HepG2 (cell line): ENCODE results near the gene GNA12. TPM values are rescaled to one million over a fixed set of nuclear protein-coding genes. Genes with fewer than 3 reads are reported as not detected.

Experiments
- ATAC-seq: fragments of 200-7000 bp; cut with Tn5 transposase; 3 replicates; pipeline ENCODE4 v1.9.1; 2020; ENCODE audit warnings: mild to moderate bottlenecking, moderate library complexity
- BruUV-seq: library from RNA; stranded (reverse); fragments of 400-500 nt; replicated peaks from 2 replicates; lab custom pipeline; 2021; lab: Mats Ljungman, UMichigan
- CTCF ChIA-PET: fragments of 300-600 bp; formaldehyde crosslinking; extraction: SDS; loops from one replicate; lab custom pipeline; 2021; ENCODE audit warnings: low total read pairs, inconsistent platforms, low intra/inter-chr PET ratio; lab: Yijun Ruan, JAX
- POLR2A ChIA-PET: fragments of 350-600 bp; sonication (Branson Sonifier 250); formaldehyde crosslinking; loops from one replicate; lab custom pipeline; 2020; ENCODE audit warnings: antibody characterized with exemption, inconsistent platforms; lab: Yijun Ruan, JAX
- DNase-seq: peaks from one replicate; pipeline ENCODE4 v3.0.0-alpha.2; 2015; ENCODE audit warnings: low spot score
- FAIRE-seq: peaks from 3 replicates; lab custom pipeline; 2011; peaks lifted over from hg19 to GRCh38; lab: Jason Lieb, UNC
- H2AFZ ChIP-seq: one replicate; pipeline ENCODE4 v1.6.1; 2011; ENCODE audit warnings: low read length, inconsistent platforms
- H3K27ac ChIP-seq: fragments of 300-600 bp; 3 replicates; pipeline ENCODE4 v1.8.0; 2011; ENCODE audit warnings: mixed run types, mild to moderate bottlenecking, mixed read lengths, low read length, inconsistent platforms; ENCODE audit not compliant: insufficient read depth; ENCODE audit errors: extremely low read length
- H3K27me3 ChIP-seq, 2 experiments: fragments of 200-600 bp in 1 of 2; 2 replicates in 1 of 2; 3 replicates in 1 of 2; pipeline versions ENCODE4 v1.6.0 to v1.8.0; 2011; ENCODE audit warnings: low read length in 2 of 2, mild to moderate bottlenecking in 2 of 2, moderate library complexity in 2 of 2, inconsistent platforms in 1 of 2; ENCODE audit not compliant: insufficient read depth in 2 of 2, control insufficient read depth in 1 of 2
- H3K36me3 ChIP-seq, 2 experiments: fragments of 200-600 bp in 1 of 2; replicated peaks in 1 of 2; 2 replicates in 1 of 2; 3 replicates in 1 of 2; pipeline versions ENCODE4 v1.5.1 to v1.8.0; 2011; ENCODE audit warnings: low read length in 2 of 2, inconsistent platforms in 1 of 2; ENCODE audit not compliant: insufficient read depth in 2 of 2, control insufficient read depth in 1 of 2
- H3K4me1 ChIP-seq: 2 replicates; pipeline ENCODE4 v1.5.1; 2012; ENCODE audit warnings: low read length, inconsistent platforms; ENCODE audit not compliant: insufficient read depth
- H3K4me2 ChIP-seq: 2 replicates; pipeline ENCODE4 v1.6.0; 2011; ENCODE audit warnings: low read depth, low read length, inconsistent platforms
- H3K4me3 ChIP-seq, 3 experiments: fragments of 200-600 bp in 1 of 3; sonication (generic), shearing (Covaris generic) in 1 of 3; replicated peaks in 1 of 3; 2 replicates each; pipeline ENCODE4 v1.5.1; 2011 to 2016; ENCODE audit warnings: low read length in 3 of 3, inconsistent platforms in 2 of 3, low read depth in 2 of 3, mild to moderate bottlenecking in 2 of 3, control low read depth in 1 of 3, mixed read lengths in 1 of 3; ENCODE audit not compliant: insufficient read depth in 1 of 3
- H3K79me2 ChIP-seq: one replicate; pipeline ENCODE4 v1.6.1; 2011; ENCODE audit warnings: low read length, inconsistent platforms; ENCODE audit not compliant: insufficient read depth
- H3K9ac ChIP-seq: 2 replicates; pipeline ENCODE4 v1.6.0; 2011; ENCODE audit warnings: mild to moderate bottlenecking, low read depth, low read length, inconsistent platforms; ENCODE audit not compliant: insufficient read depth
- H3K9me3 ChIP-seq: 2 replicates; pipeline ENCODE4 v1.5.1; 2012; ENCODE audit warnings: mild to moderate bottlenecking, low read length
- H4K20me1 ChIP-seq: 2 replicates; pipeline ENCODE4 v1.6.0; 2011; ENCODE audit warnings: inconsistent platforms, mild to moderate bottlenecking, low read length, moderate library complexity; ENCODE audit not compliant: insufficient read depth
- AHR ChIP-seq: IDR thresholded peaks from 2 replicates; pipeline ENCODE4 v1.6.1; 2018; ENCODE audit warnings: missing genetic modification reagents, missing compliant biosample characterization
- DPF2 ChIP-seq: sonication (generic); formaldehyde crosslinking; IDR thresholded peaks from 2 replicates; pipeline ENCODE4 v1.4.0; 2020; ENCODE audit warnings: mild to moderate bottlenecking, low read depth, missing genetic modification reagents, borderline replicate concordance
- MTF2 ChIP-seq: sonication (generic); formaldehyde crosslinking; IDR thresholded peaks from 2 replicates; pipeline ENCODE4 v1.5.0; 2020; ENCODE audit warnings: missing genetic modification reagents, borderline replicate concordance
- PITX1 ChIP-seq: sonication (generic); formaldehyde crosslinking; IDR thresholded peaks from 2 replicates; pipeline ENCODE4 v1.5.1; 2020; ENCODE audit warnings: mild to moderate bottlenecking, missing genetic modification reagents
- SOX5 ChIP-seq: IDR thresholded peaks from 2 replicates; pipeline ENCODE4 v1.6.1; 2016; ENCODE audit warnings: borderline replicate concordance
- TBP ChIP-seq: sonication (generic); formaldehyde crosslinking; IDR thresholded peaks from 2 replicates; pipeline ENCODE4 v1.5.0; 2020; ENCODE audit warnings: missing genetic modification reagents
- ZBTB1 ChIP-seq: sonication (generic); formaldehyde crosslinking; IDR thresholded peaks from 2 replicates; pipeline ENCODE4 v1.4.0; 2020; ENCODE audit warnings: missing genetic modification reagents, borderline replicate concordance
- ZNF460 ChIP-seq: sonication (generic); formaldehyde crosslinking; IDR thresholded peaks from 2 replicates; pipeline ENCODE4 v1.5.1; 2020; ENCODE audit warnings: missing genetic modification reagents, mild to moderate bottlenecking, borderline replicate concordance
- ZNF513 ChIP-seq: sonication (generic); formaldehyde crosslinking; conservative IDR thresholded peaks from 2 replicates; pipeline ENCODE4 v1.5.0; 2020; ENCODE audit warnings: missing genetic modification reagents
- ZNF672 ChIP-seq: sonication (generic); formaldehyde crosslinking; IDR thresholded peaks from 2 replicates; pipeline ENCODE4 v1.8.1; 2022; ENCODE audit warnings: missing genetic modification reagents
- ZNF770 ChIP-seq: sonication (generic); formaldehyde crosslinking; IDR thresholded peaks from 2 replicates; pipeline ENCODE4 v1.5.0; 2020; ENCODE audit warnings: mild to moderate bottlenecking, missing genetic modification reagents
- ZNF839 ChIP-seq: sonication (generic); formaldehyde crosslinking; IDR thresholded peaks from 2 replicates; pipeline ENCODE4 v1.4.0; 2020; ENCODE audit warnings: missing genetic modification reagents, mild to moderate bottlenecking, borderline replicate concordance
- WGBS: methylation state at CpG from one replicate; pipeline ENCODE4 v1.1.6; 2017; ENCODE audit warnings: low lambda C conversion rate; 5-methylcytosine and 5-hydroxymethylcytosine counted together
- in situ Hi-C: cut with HindIII; loops from 2 replicates; pipeline ENCODE4 v1.10.0; 2017; ENCODE audit warnings: low pct_unique_long_range_greater_than_20kb; ENCODE audit not compliant: extremely low pct_ligation_motif_present
- intact Hi-C: fragments of 100-400 bp; cut with micrococcal nuclease; formaldehyde crosslinking; loops from one replicate; pipeline ENCODE4 v1.10.0; 2022; ENCODE audit not compliant: unreplicated experiment
- polyA plus RNA-seq, 8 experiments: library from polyadenylated mRNA; depleted of rRNA in 3 of 8; stranded (reverse) in 7 of 8; unstranded in 1 of 8; fragments of >200 nt; fragmentation: Illumina TruSeq in 4 of 8; extraction: Trizol in 4 of 8; gene quantifications; 2 replicates each; pipeline versions ENCODE4 v1.2.1 to v1.2.3, GENCODE V29; 2011 to 2016; ENCODE audit warnings: low read depth in 4 of 8, missing spikeins in 1 of 8, mixed read lengths in 1 of 8; ENCODE audit not compliant: insufficient read depth in 1 of 8
- total RNA-seq, 5 experiments: library from RNA; depleted of rRNA; stranded (reverse); fragments of >200 nt; fragmentation: Illumina TruSeq; extraction: Trizol; gene quantifications; 2 replicates each; pipeline ENCODE4 v1.2.3, GENCODE V29; 2016; ENCODE audit warnings: low read depth in 1 of 5
- TF ChIP-seq, protein P1 (sequence below): sonication (generic); formaldehyde crosslinking; IDR thresholded peaks from 2 replicates; pipeline ENCODE4 v1.4.0; 2020; ENCODE audit warnings: missing genetic modification reagents; ENCODE audit errors: not compliant biosample characterization

Gene GNA12
- total and polyA plus RNA-seq, 2 of the 13 experiments (the other 11 are each of a cell fraction or from before 2014, with no cell fraction given), result 16.2 to 50.9 TPM

DNA sequence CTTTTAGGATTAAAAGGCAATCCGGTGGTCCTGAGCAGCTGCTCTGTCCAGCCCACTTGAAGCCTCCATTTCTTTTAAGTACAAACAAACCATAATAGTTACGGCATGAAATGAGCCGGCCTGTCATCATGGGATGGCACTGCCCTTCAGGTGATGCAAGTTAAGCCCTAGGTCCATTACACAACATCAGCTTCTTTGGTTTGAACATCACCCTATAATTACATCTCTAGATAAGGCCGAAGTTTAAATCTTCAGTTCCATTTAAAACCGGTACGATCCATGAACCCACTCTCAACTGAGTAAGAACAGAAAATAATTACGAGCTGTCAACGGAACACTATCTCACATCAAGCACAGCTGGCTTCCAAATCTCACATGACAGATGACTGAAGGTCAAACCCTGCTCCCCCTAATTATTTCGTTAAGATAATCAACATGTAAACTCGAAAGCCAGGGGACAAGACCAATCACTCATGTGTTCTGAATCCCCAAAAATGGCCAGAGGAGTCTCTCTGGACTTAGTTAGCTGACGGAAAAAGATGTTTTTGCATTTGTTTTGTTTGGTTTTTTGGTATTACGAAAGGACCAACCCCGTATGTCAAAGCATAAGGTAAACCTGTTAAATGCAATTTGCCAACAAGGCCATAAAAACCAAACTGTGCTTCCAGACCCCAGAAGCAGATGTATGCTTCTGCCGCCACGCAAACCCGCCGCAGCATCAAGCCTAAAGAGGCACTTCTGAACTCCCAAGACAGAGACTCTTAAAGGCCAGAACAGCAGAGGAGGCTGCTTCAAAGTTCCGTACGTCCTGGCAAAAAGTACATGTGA, 10.8 kb downstream of the GNA12 start:
- ChIA-PET CTCF (no interaction called here), POLR2A (no interaction called here)
- no peaks in the 10 kb centered on the region for H3K9me3 ChIP-seq
- peaks cover 88% of the 10 kb centered on the region for H3K79me2 ChIP-seq
- H3K9ac ChIP-seq, result no peak overlapping the region
- TF ChIP-seq, protein P1, sequence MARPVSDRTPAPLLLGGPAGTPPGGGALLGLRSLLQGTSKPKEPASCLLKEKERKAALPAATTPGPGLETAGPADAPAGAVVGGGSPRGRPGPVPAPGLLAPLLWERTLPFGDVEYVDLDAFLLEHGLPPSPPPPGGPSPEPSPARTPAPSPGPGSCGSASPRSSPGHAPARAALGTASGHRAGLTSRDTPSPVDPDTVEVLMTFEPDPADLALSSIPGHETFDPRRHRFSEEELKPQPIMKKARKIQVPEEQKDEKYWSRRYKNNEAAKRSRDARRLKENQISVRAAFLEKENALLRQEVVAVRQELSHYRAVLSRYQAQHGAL (CRISPR knock-in tag), result no peak
- no peak for DNase-seq
- no peak overlapping the region for H3K27ac ChIP-seq
- H3K4me2 ChIP-seq, result no peak overlapping the region
- H2AFZ ChIP-seq, result no peak overlapping the region
- peaks cover 65% of the 10 kb centered on the region for H3K4me1 ChIP-seq
- WGBS, result 87% methylated on average over 19 of the region's 19 CpGs
- no TSS peak for BruUV-seq
- FAIRE-seq, result no peak
- in situ Hi-C loops, result no loop called here
- no peak for ATAC-seq
- no peaks in the 10 kb centered on the region for H3K27me3 ChIP-seq
- no peak overlapping the region for H3K4me3 ChIP-seq
- peaks cover 6 to 37% of the 10 kb centered on the region in 2 experiments; a peak in 4 of 5 replicates for H3K36me3 ChIP-seq
- intact Hi-C loops, result no loop called here
- peaks cover 10% of the 10 kb centered on the region; the same call in 1 of the 2 replicates for H4K20me1 ChIP-seq

GRCh38 chr7:2832461-2832860, 11.6 kb downstream of the GNA12 start:
- H3K4me3 ChIP-seq, result no peak overlapping the region
- no peak for ATAC-seq
- TF ChIP-seq MTF2 (CRISPR knock-in tag), result no peak
- TF ChIP-seq ZNF770 (CRISPR knock-in tag), result no peak
- TF ChIP-seq ZNF839 (CRISPR knock-in tag), result no peak
- TF ChIP-seq PITX1, result no peak
- no peak for TF ChIP-seq AHR (CRISPR knock-in tag)
- no peak for TF ChIP-seq SOX5 (CRISPR knock-in tag)
- TF ChIP-seq ZBTB1 (CRISPR knock-in tag), result no peak
- TF ChIP-seq DPF2 (CRISPR knock-in tag), result no peak
- no peak for TF ChIP-seq ZNF672 (CRISPR knock-in tag)
- no peak for TF ChIP-seq TBP (CRISPR knock-in tag)
- no peak for TF ChIP-seq ZNF460 (CRISPR knock-in tag)
- no peak for TF ChIP-seq ZNF513 (CRISPR knock-in tag)

More at GRCh38 chr7:2832461-2832860, 11.6 kb downstream of the GNA12 start:
- Histone ChIP-seq H3K4me2 (no peak overlapping the region), H3K27ac (no peak overlapping the region), H3K9ac (no peak overlapping the region), H3K27me3 (no peaks in the 10 kb centered on the region), H3K9me3 (no peaks in the 10 kb centered on the region), H3K79me2 (peaks cover 88% of the 10 kb centered on the region), H3K4me1 (peaks cover 69% of the 10 kb centered on the region), H4K20me1 (peaks cover 11% of the 10 kb centered on the region; the same call in 1 of the 2 replicates), H2AFZ (no peak overlapping the region), H3K36me3 (peaks cover 6 to 30% of the 10 kb centered on the region in 2 experiments; a peak in 4 of 5 replicates)
- ChIA-PET POLR2A (no interaction called here), CTCF (no interaction called here)
- WGBS, result 89% methylated on average over 8 of the region's 12 CpGs
- DNase-seq (no peak), FAIRE-seq (no peak)
- no TSS peak for BruUV-seq
- in situ Hi-C loops, result no loop called here
- intact Hi-C loops, result no loop called here
